ENCODE data around the gene AIRE.

Gene AIRE

DNA sequence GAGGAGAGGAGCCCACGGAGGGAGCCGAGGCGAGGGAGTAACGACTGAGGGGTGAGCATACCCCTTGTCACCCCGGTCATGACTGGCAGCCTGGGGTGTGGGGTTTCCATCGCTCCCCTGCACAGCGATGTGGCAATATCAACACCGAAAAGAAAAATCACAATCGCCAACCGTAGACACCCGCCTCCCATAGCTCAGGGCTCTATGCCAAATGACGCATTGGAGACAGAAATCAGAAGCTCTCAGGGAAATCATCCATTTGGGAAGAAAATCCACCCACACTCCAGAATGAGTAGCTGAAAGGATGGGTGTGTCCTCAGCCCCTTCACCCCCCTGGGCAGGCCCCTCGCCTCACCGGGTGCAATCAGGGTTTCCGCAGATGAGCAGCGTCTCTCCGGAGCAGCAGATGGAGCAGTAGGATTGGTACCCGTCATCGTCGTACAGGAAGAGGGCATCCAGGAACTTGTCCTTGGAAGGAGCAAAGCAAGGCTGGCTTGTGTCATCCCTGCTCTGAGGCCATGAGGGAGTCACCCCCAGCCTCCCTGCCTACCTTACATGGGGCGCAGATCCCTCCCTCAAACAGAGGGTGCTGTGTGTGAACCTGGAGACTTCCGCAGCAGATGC, 26.5 kb upstream of the AIRE start:
- FAIRE-seq (no peak), DNase-seq (ENCODE audit: insufficient read length, low spot score) (no peak)
- no peak for TF ChIP-seq PAX5 (IDR thresholded peaks at IDR 0.05; ENCODE audit: insufficient read depth, low read length, severe bottlenecking)

DNA sequence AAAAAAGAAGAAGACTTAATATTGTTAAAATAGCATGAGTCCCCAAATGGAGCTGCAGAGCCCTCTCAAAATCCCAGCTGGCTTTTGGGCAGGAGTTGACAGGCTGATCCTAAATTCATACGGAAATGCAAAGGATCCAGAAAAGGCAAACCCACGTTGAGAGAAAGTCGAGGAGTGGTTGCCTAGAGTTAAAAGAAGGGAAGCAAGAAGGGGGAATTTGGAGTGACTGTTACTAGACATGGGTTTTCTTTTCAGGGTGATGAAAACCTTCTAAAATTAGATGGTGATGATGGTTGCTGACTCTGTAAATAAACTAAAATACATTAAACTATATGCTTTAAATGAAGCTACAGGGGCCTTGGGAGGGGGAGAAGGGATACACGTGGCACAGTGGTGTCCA, 25.6 kb upstream of the AIRE start:
- no peak for FAIRE-seq
- DNase-seq (ENCODE audit: insufficient read length, low spot score) = no peak
- TF ChIP-seq POU2F2 (IDR thresholded peaks at IDR 0.05; ENCODE audit: low read depth, low read length) (no peak), PAX5 (IDR thresholded peaks at IDR 0.05; ENCODE audit: insufficient read depth, low read length, severe bottlenecking) (no peak), SPI1 (IDR thresholded peaks at IDR 0.05; ENCODE audit: low read depth, low read length) (no peak), POLR2A (IDR thresholded peaks at IDR 0.05; ENCODE audit: low read depth, low read length) (no peak), POLR2AphosphoS5 (IDR thresholded peaks at IDR 0.05; ENCODE audit: low read depth, low read length) (no peak), TAF1 (IDR thresholded peaks at IDR 0.05; ENCODE audit: low read depth, low read length) (no peak)

DNA sequence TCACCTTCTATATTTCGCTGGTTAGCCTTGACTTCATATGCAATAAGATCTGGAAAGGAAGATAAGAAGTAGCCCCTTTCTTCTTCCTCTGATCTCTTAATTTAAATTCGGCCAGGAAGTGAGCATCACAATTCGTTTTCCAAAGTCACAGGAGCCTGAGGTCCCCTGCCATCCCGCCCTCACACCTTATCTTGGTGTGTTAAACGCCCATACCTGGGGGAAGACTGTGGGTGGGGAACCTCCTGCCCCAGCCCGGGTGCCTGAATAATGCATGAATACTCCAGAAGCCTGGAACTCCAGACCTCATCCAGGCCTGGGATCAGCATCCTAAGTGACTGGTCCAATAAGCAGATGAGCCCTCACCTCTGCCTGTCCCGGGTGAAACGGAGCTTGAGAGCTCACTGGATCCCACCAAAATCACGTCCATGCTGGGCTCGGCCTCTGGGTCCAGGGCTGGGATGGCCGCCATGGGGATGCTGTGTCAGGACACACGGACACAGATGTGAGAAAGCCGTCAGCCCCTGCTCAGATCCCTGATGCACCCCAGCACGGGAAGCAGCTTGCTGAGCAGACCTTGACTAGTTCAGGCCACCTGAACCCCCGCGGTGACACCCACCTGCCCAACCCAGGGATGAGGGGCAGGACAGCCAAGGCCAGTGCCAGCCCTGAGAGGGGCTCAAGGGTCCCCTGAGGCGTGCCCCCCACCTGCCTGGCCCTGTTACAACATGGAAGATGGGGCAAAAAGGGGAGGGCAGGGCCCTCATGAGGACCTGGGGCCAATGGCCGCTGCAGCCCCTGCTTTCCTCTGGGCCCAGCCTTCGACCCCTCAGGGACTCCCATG, 24.7 kb upstream of the AIRE start:
- TF ChIP-seq PAX5 (IDR thresholded peaks at IDR 0.05; ENCODE audit: insufficient read depth, low read length, severe bottlenecking) (no peak), POU2F2 (IDR thresholded peaks at IDR 0.05; ENCODE audit: low read depth, low read length) (no peak), TAF1 (IDR thresholded peaks at IDR 0.05; ENCODE audit: low read depth, low read length) (no peak), SPI1 (IDR thresholded peaks at IDR 0.05; ENCODE audit: low read depth, low read length) (no peak), POLR2A (IDR thresholded peaks at IDR 0.05; ENCODE audit: low read depth, low read length) (no peak), POLR2AphosphoS5 (IDR thresholded peaks at IDR 0.05; ENCODE audit: low read depth, low read length) (no peak)
- FAIRE-seq (no peak), DNase-seq (ENCODE audit: insufficient read length, low spot score) (no peak)

GRCh38 chr21:44261675-44262295, 23.9 kb upstream of the AIRE start, which contains the start of gene DNMT3L:
TSS of gene DNMT3L (minus strand) at chr21:44261897. CDS start at chr21:44261259, 638 bp downstream.
- FAIRE-seq (no peak), DNase-seq (ENCODE audit: insufficient read length, low spot score) (no peak)
- TF ChIP-seq TAF1 (IDR thresholded peaks at IDR 0.05; ENCODE audit: low read depth, low read length) = no peak
- TF ChIP-seq POLR2A (IDR thresholded peaks at IDR 0.05; ENCODE audit: low read depth, low read length) = no peak
- no peak for TF ChIP-seq POLR2AphosphoS5 (IDR thresholded peaks at IDR 0.05; ENCODE audit: low read depth, low read length)
- TF ChIP-seq PAX5 (IDR thresholded peaks at IDR 0.05; ENCODE audit: insufficient read depth, low read length, severe bottlenecking) = no peak
- TF ChIP-seq SPI1 (IDR thresholded peaks at IDR 0.05; ENCODE audit: low read depth, low read length) = no peak
- no peak for TF ChIP-seq POU2F2 (IDR thresholded peaks at IDR 0.05; ENCODE audit: low read depth, low read length)

GRCh38 chr21:44262338-44263056, 23.2 kb upstream of the AIRE start:
- no peak for TF ChIP-seq TAF1 (IDR thresholded peaks at IDR 0.05; ENCODE audit: low read depth, low read length)
- TF ChIP-seq POLR2AphosphoS5 (IDR thresholded peaks at IDR 0.05; ENCODE audit: low read depth, low read length) = no peak
- TF ChIP-seq PAX5 (IDR thresholded peaks at IDR 0.05; ENCODE audit: insufficient read depth, low read length, severe bottlenecking) = no peak
- no peak for TF ChIP-seq POU2F2 (IDR thresholded peaks at IDR 0.05; ENCODE audit: low read depth, low read length)
- TF ChIP-seq SPI1 (IDR thresholded peaks at IDR 0.05; ENCODE audit: low read depth, low read length) = no peak
- TF ChIP-seq POLR2A (IDR thresholded peaks at IDR 0.05; ENCODE audit: low read depth, low read length) = no peak
- FAIRE-seq = no peak

DNA sequence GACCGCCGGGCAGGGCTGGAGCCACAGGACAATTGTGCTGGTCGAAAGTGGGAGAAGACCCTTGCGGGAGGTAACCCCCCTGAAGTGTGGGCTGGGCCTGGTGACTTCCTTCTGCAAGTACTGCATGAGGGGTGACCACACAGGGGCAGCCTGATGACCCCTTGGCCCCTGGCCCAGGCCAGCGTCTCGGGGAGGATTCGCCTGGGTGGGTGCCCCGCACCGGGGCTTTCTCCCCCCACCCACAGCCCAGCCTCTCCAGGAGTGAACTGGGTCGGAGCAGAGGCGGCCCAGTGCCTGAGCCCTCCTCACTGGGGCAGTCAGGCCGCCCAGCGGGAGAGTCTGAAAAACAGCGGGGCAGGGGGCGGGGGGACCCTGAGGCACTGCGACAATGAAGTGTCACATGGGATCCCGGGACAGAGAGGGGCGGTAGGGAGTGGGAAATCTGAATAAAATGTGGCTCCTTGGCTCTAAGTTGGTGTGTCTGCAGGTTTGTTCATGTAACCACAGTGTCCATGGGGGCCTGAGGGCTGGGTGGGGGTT, 22.4 kb upstream of the AIRE start:
- FAIRE-seq (no peak), DNase-seq (ENCODE audit: insufficient read length, low spot score) (no peak)
- TF ChIP-seq POLR2A (IDR thresholded peaks at IDR 0.05; ENCODE audit: low read depth, low read length) (no peak), PAX5 (IDR thresholded peaks at IDR 0.05; ENCODE audit: insufficient read depth, low read length, severe bottlenecking) (no peak), SPI1 (IDR thresholded peaks at IDR 0.05; ENCODE audit: low read depth, low read length) (no peak), POLR2AphosphoS5 (IDR thresholded peaks at IDR 0.05; ENCODE audit: low read depth, low read length) (no peak), TAF1 (IDR thresholded peaks at IDR 0.05; ENCODE audit: low read depth, low read length) (no peak), POU2F2 (IDR thresholded peaks at IDR 0.05; ENCODE audit: low read depth, low read length) (no peak)

More at GRCh38 chr21:44262338-44263056, 23.2 kb upstream of the AIRE start:
- DNase-seq (ENCODE audit: insufficient read length, low spot score) = no peak

DNA sequence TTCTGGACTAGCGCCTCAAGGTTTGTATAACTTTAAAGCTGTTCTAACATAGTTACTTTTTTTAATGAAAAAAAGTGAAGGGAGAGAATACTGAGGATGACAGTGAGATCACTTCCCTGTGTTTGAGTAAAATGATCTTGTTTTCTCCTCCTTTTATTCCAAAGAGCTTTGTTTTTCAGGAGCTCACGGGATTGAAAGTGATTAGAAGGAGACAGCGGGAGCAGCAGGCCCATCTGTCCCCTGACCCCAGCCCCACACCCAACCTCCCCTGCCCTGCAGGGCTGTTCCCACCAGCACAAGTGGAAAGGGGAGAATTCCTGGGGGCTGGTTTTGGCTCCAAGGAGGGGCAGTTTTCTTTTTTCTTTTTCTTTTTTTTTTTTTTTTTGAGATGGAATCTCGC, 21.9 kb upstream of the AIRE start:
- TF ChIP-seq POLR2A (IDR thresholded peaks at IDR 0.05; ENCODE audit: low read depth, low read length) (no peak), TAF1 (IDR thresholded peaks at IDR 0.05; ENCODE audit: low read depth, low read length) (no peak)
- FAIRE-seq (no peak), DNase-seq (ENCODE audit: insufficient read length, low spot score) (no peak)

- DNase-seq (ENCODE audit: insufficient read length, low spot score) (no peak), FAIRE-seq (no peak)
- TF ChIP-seq POU2F2 (IDR thresholded peaks at IDR 0.05; ENCODE audit: low read depth, low read length) (no peak), POLR2AphosphoS5 (IDR thresholded peaks at IDR 0.05; ENCODE audit: low read depth, low read length) (no peak), POLR2A (IDR thresholded peaks at IDR 0.05; ENCODE audit: low read depth, low read length) (no peak), PAX5 (IDR thresholded peaks at IDR 0.05; ENCODE audit: insufficient read depth, low read length, severe bottlenecking) (no peak), SPI1 (IDR thresholded peaks at IDR 0.05; ENCODE audit: low read depth, low read length) (no peak), TAF1 (IDR thresholded peaks at IDR 0.05; ENCODE audit: low read depth, low read length) (no peak)
These were observed 19.9 kb upstream of the AIRE start for GRCh38 chr21:44265734-44266270.

Measured in GM12891 (cell line).